Upper lobe of right lung (tissue), 1 donor: ENCODE results near the gene GJC1. TPM values are rescaled to one million over a fixed set of nuclear protein-coding genes. Genes with fewer than 3 reads are reported as not detected.

Experiments
- ATAC-seq: fragments of 200-7000 bp; cut with Tn5 transposase; one replicate; pipeline ENCODE4 v1.9.1; 2020; ENCODE audit warnings: mild to moderate bottlenecking, moderate library complexity
- DNase-seq: peaks from one replicate; pipeline ENCODE4 v3.0.0-alpha.2; 2020
- H3K27ac ChIP-seq: fragments of 200-600 bp; one replicate; pipeline ENCODE4 v1.8.0; 2022
- H3K27me3 ChIP-seq: fragments of 200-600 bp; one replicate; pipeline ENCODE4 v1.8.0; 2022; ENCODE audit warnings: mild to moderate bottlenecking
- H3K36me3 ChIP-seq: fragments of 200-600 bp; one replicate; pipeline ENCODE4 v1.8.0; 2022
- H3K4me1 ChIP-seq: fragments of 200-600 bp; one replicate; pipeline ENCODE4 v1.8.0; 2022
- H3K4me3 ChIP-seq: fragments of 200-600 bp; one replicate; pipeline ENCODE4 v1.8.0; 2022; ENCODE audit warnings: mild to moderate bottlenecking
- H3K9me3 ChIP-seq: fragments of 200-600 bp; one replicate; pipeline ENCODE4 v1.8.0; 2022
- intact Hi-C: fragments of 100-400 bp; cut with DNase I; formaldehyde crosslinking; loops from one replicate; pipeline ENCODE4 v1.11.0; 2022
- total RNA-seq: library from RNA; stranded (reverse); fragmentation: NEBNext Ultra II Directional; extraction: Animal tissue kit (Norgen Biotek cat#: 25700); gene quantifications from one replicate; pipeline ENCODE4 v1.2.1, GENCODE V29; 2021
- TF ChIP-seq, protein P1 (sequence below): fragments of 200-600 bp; IDR thresholded peaks from one replicate; pipeline ENCODE4 v1.8.0; 2022; ENCODE audit warnings: antibody characterized with exemption
- donor health status: DM: no; HTN: yes; CAD: no; lungs with severe emphysema.

Gene GJC1
- total RNA-seq, 1 donor from 2014 or later, result 22.8 TPM

DNA sequence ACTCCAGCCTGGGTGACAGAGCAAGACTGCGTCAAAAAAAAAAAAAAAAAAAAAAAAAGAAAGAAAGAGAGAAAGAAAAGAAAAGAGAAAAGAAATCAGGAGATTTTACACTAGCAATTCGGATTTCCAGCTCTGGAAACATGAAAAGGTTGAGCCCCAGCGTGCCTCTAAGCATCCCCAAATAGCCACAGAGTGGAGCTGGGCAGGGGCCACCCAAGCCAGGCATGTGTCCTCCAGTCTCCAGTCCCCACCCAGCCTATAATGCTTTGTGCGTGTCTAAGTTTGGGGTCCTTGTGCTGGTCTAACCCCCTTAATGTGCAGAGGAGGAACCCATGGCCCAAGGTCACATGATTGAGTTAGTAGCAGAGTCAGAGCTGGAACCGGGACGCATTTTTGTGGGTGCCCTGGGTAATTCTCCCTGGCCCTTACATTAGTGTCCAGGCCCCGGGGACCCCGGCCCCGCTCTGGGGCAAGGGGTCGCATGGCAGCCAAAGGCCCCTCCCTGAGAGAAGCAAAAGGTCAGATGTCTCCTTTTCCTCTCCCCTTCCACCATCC lies 51.4 kb downstream of the GJC1 start:
- H3K4me1 ChIP-seq, result peaks cover 19% of the 10 kb centered on the region
- DNase-seq (no peak), ATAC-seq (no peak)
- H3K4me3 ChIP-seq, result peak overlapping the region; percentile 35
- intact Hi-C loops, result loop anchor here (5.0 kb wide), 1 partner anchor 89 kb away; no protein-coding TSS in a partner anchor
- H3K27me3 ChIP-seq, result peaks cover 5% of the 10 kb centered on the region
- no peaks in the 10 kb centered on the region for H3K36me3 ChIP-seq
- H3K27ac ChIP-seq, result no peak overlapping the region
- H3K9me3 ChIP-seq, result no peaks in the 10 kb centered on the region
- TF ChIP-seq, protein P1, sequence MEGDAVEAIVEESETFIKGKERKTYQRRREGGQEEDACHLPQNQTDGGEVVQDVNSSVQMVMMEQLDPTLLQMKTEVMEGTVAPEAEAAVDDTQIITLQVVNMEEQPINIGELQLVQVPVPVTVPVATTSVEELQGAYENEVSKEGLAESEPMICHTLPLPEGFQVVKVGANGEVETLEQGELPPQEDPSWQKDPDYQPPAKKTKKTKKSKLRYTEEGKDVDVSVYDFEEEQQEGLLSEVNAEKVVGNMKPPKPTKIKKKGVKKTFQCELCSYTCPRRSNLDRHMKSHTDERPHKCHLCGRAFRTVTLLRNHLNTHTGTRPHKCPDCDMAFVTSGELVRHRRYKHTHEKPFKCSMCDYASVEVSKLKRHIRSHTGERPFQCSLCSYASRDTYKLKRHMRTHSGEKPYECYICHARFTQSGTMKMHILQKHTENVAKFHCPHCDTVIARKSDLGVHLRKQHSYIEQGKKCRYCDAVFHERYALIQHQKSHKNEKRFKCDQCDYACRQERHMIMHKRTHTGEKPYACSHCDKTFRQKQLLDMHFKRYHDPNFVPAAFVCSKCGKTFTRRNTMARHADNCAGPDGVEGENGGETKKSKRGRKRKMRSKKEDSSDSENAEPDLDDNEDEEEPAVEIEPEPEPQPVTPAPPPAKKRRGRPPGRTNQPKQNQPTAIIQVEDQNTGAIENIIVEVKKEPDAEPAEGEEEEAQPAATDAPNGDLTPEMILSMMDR, result no peak

DNA sequence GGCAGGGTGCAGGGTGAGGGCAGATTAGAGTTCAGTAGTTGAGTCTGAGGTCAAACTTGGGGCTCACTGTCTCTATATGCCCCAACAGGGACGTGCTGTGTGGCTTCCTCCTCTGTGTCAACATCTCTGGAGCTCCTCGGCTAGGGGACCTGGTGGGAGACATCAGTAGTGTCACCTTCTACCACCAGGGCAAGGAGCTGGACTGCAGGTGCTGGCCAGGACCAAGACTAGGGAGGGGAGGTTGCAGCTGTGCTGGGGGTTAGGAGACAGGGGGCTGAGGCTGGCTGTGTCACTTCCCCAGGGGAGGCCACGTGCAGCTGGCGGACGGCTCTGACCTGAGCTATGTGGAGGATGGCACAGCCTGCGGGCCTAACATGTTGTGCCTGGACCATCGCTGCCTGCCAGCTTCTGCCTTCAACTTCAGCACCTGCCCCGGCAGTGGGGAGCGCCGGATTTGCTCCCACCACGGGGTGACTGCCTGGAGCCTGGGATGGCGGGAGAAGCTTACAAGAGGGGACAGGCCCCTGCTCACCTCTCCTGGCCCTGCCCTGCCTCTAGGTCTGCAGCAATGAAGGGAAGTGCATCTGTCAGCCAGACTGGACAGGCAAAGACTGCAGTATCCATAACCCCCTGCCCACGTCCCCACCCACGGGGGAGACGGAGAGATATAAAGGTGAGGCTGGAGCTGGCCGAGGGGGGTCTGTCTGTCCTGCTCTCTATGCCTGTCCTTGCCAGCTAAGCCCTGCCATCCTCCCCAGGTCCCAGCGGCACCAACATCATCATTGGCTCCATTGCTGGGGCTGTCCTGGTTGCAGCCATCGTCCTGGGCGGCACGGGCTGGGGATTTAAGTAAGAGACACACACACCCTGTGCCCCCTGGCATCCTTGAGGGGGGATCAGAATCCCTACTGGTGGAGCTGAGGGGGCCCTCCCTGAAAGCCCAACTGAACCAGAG lies 52.4 kb downstream of the GJC1 start:
- Histone ChIP-seq H3K27ac (no peak overlapping the region), H3K9me3 (no peaks in the 10 kb centered on the region), H3K4me1 (peaks cover 19% of the 10 kb centered on the region), H3K27me3 (peaks cover 11% of the 10 kb centered on the region), H3K4me3 (no peak overlapping the region), H3K36me3 (no peaks in the 10 kb centered on the region)
- intact Hi-C loops, result loop anchor here (5.0 kb wide), 1 partner anchor 90 kb away; no protein-coding TSS in a partner anchor
- DNase-seq (no peak), ATAC-seq (no peak)
- TF ChIP-seq, protein P1, result no peak

DNA sequence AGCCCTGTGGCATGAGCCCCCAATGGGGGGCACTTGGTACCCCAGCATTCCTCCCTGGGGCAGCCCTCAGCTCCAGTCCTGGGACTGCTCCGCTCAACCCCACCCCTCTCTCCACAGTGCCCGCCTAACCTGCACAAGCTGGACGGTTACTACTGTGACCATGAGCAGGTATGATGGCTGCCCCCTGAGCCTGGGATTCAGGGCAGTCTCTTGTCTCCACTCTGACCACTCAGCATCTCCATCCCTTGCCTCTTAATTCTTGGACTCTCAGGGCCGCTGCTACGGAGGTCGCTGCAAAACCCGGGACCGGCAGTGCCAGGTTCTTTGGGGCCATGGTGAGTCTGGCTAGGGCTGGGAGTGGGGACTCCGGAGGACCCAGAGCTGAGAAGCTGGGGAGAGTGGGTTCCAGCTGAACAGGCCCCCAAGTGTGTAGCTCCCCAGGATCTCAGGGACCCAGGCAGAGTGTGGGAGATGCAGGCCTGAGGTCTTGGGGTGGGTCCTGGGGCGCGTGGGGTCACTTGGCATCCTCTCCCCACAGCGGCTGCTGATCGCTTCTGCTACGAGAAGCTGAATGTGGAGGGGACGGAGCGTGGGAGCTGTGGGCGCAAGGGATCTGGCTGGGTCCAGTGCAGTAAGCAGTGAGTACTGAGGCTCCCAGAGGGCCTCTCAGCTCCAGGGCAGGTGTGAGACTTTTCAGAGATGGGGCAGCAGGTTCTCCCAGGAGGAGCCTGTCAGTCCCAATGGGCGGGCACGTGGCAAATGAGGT lies 53.3 kb downstream of the GJC1 start:
- intact Hi-C loops, result loop anchor here (5.0 kb wide), 1 partner anchor 90 kb away; no protein-coding TSS in a partner anchor

DNA sequence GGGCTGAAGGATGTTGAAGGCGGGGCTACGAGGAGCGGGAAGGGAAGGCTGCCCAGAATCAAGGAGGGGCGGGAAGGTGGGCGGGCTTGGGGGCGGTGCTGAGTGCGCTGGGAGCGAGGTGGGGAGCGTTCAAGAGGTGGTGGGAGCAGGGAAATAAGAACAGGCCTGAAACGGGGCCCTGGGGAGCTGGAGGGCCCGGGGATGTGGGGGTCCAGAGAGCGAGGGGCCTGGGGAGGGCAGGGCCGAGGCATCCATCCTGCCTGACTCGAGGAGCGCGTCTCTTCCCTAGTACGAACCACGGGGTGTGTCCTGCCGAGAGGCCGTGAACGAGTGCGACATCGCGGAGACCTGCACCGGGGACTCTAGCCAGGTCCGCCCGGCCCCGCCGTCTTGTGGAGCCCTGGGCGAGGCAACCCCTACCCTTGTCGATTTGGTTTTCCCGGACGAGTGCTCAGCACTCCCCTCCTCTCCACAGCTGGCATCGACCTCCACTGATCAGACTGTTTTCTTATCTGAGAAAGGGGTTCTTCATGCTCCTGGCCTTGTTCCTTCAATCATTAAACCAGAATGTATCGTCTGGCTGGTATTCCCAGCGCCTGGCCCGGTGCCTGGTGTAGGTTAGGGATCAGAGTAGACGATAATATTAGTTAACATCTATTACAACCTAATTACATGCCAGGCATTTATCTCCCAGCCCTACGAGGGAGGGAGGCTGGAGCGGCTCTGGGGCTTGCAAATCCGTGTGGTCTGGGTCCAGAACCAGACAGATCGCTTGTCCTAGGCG lies 54.1 kb downstream of the GJC1 start:
- intact Hi-C loops, result loop anchor here (5.0 kb wide), 1 partner anchor 91 kb away; no protein-coding TSS in a partner anchor
- ATAC-seq, result peak; percentile 26
- H3K27ac ChIP-seq, result no peak overlapping the region

More for the DNA sequence above, 53.3 kb downstream of the GJC1 start:
- H3K9me3 ChIP-seq, result no peaks in the 10 kb centered on the region
- ATAC-seq (no peak), DNase-seq (no peak)
- H3K36me3 ChIP-seq, result no peaks in the 10 kb centered on the region
- peaks cover 17% of the 10 kb centered on the region for H3K4me1 ChIP-seq
- H3K27ac ChIP-seq, result no peak overlapping the region
- H3K27me3 ChIP-seq, result peaks cover 19% of the 10 kb centered on the region
- TF ChIP-seq, protein P1, result no peak
- no peak overlapping the region for H3K4me3 ChIP-seq

More for the DNA sequence above, 54.1 kb downstream of the GJC1 start:
- peak; percentile 97 for DNase-seq
- no peaks in the 10 kb centered on the region for H3K9me3 ChIP-seq
- H3K36me3 ChIP-seq, result no peaks in the 10 kb centered on the region
- H3K4me3 ChIP-seq, result peak overlapping the region; percentile 58
- H3K27me3 ChIP-seq, result peaks cover 19% of the 10 kb centered on the region
- H3K4me1 ChIP-seq, result peaks cover 11% of the 10 kb centered on the region
- TF ChIP-seq, protein P1, result no peak
